Aorta (tissue), 5 donors: ENCODE measurements around the gene ZFAND2A. TPM values are rescaled to one million over a fixed set of nuclear protein-coding genes. Genes with fewer than 3 reads are reported as not detected.
"Not testable (repeated sequence)": the region's sequence is repeated elsewhere in the genome, so short reads cannot be mapped to it uniquely, and the experiment has no call there.

Experiments
- ATAC-seq: fragments of 200-7000 bp; cut with Tn5 transposase; one replicate; pipeline ENCODE4 v1.9.1; 2022; ENCODE audit warnings: moderate library complexity; ENCODE audit not compliant: low FRiP score
- DNase-seq, 2 donors: peaks; one replicate each; pipeline ENCODE4 v3.0.0-alpha.2; 2020
- H3K27ac ChIP-seq, 2 donors: one replicate each; pipeline ENCODE4 v1.5.1; 2013; ENCODE audit warnings: low read length in 2 of 2, mild to moderate bottlenecking in 2 of 2, moderate library complexity in 2 of 2, control low read depth in 1 of 2, inconsistent platforms in 1 of 2, low read depth in 1 of 2
- H3K27me3 ChIP-seq, 2 donors: one replicate each; pipeline ENCODE4 v1.6.1; 2013; ENCODE audit warnings: control low read depth in 1 of 2, low read length in 1 of 2, mild to moderate bottlenecking in 1 of 2, moderate library complexity in 1 of 2; ENCODE audit not compliant: insufficient read depth in 2 of 2, control insufficient read depth in 1 of 2
- H3K36me3 ChIP-seq, 2 donors: one replicate each; pipeline ENCODE4 v1.6.1; 2013; ENCODE audit warnings: control low read depth in 1 of 2, low read length in 1 of 2, mild to moderate bottlenecking in 1 of 2; ENCODE audit not compliant: insufficient read depth in 2 of 2, control insufficient read depth in 1 of 2
- H3K4me1 ChIP-seq, 2 donors: one replicate each; pipeline ENCODE4 v1.6.1; 2013; ENCODE audit warnings: low read length in 2 of 2, control low read depth in 1 of 2, mild to moderate bottlenecking in 1 of 2, moderate library complexity in 1 of 2; ENCODE audit not compliant: insufficient read depth in 2 of 2, control insufficient read depth in 1 of 2
- H3K4me3 ChIP-seq, 2 donors: one replicate each; pipeline ENCODE4 v1.5.1; 2013; ENCODE audit warnings: low read length in 2 of 2, control low read depth in 1 of 2, mild to moderate bottlenecking in 1 of 2
- H3K9me3 ChIP-seq: one replicate; pipeline ENCODE4 v1.6.1; 2013; ENCODE audit warnings: mild to moderate bottlenecking, low read length; ENCODE audit not compliant: control insufficient read depth
- WGBS, 2 donors: extraction: QIAGEN DNeasy Blood & Tissue Kit; methylation state at CpG; one replicate each; pipeline ENCODE4 v1.1.7; 2013; 5-methylcytosine and 5-hydroxymethylcytosine counted together
- intact Hi-C, 2 donors: fragments of 100-400 bp; cut with DNase I; formaldehyde crosslinking; loops; one replicate each; pipeline versions ENCODE4 v1.14.2 to v1.15.0; 2022
- long read RNA-seq, 2 donors: library from polyadenylated mRNA; unstranded; transcript quantifications; one replicate each; pipeline ENCODE4 v2.0.0, GENCODE V29; 2020 to 2021
- polyA plus RNA-seq, 2 donors: library from polyadenylated mRNA; stranded (reverse); fragments of 200-250 nt; gene quantifications; one replicate each; pipeline ENCODE4 v1.2.3, GENCODE V29; 2013
- total RNA-seq, 2 donors: library from RNA; stranded (reverse); fragmentation: NEBNext Ultra II Directional; extraction: Animal tissue kit (Norgen Biotek cat#: 25700); gene quantifications; one replicate each; pipeline ENCODE4 v1.2.1, GENCODE V29; 2021
- donor health status: healthy with polysubstance abuse.
- donor health status: Bipolar disorder and iron deficiency.
- donor health status: DM: no; HTN: no; CAD: no.
- donor health status: DM: no; HTN: no; CAD: no.
- donor health status: DM: yes; HTN: yes; CAD: no.

Gene ZFAND2A
- total RNA-seq (10 to 100 TPM; 18.8 to 24.8 TPM), polyA plus RNA-seq (10 to 100 TPM; 54.7 to 64.6 TPM)
- long read RNA-seq, donor 1, transcript ZFAND2A-201 (5 exons, 860 nt), result major isoform, 12 of 14 reads
- long read RNA-seq, donor 1, partial matches to known transcripts, result 0 of 14 reads
- long read RNA-seq, donor 1, other reads (novel, unspliced or antisense), result 2 of 14 reads
- long read RNA-seq, donor 2, transcript ZFAND2A-201 (5 exons, 860 nt), result major isoform, 6 of 7 reads
- long read RNA-seq, donor 2, partial matches to known transcripts, result 1 of 7 reads
- long read RNA-seq, donor 2, other reads (novel, unspliced or antisense), result 0 of 7 reads

- H3K9me3 ChIP-seq, result no peaks in the 10 kb centered on the region
- no peaks in the 10 kb centered on the region for H3K27me3 ChIP-seq
- H3K4me3 ChIP-seq, result peak within 1 kb of the TSS; percentile 73 to 98
- WGBS, 2 donors, result 0 to 1% methylated on average over 65 to 83 of the region's 83 CpGs
- peak within 1 kb of the TSS in 1 of 2 donors; percentile 83 for H3K27ac ChIP-seq
- ATAC-seq (peak; percentile 100), DNase-seq (peak; percentile 100)
- no peaks in the 10 kb centered on the region for H3K4me1 ChIP-seq
- intact Hi-C loops, result loop anchor here in 1 of 2 donors (1.0 kb wide), 1 partner anchor 22 kb away; a partner anchor contains a TSS
- peaks cover 0 to 3% of the 10 kb centered on the region in 2 donors for H3K36me3 ChIP-seq
Observed at GRCh38 chr7:1159891-1160669, at the start of gene ZFAND2A. ZFAND2A (minus strand) TSS chr7:1160196; CDS start chr7:1158212, 1,984 bp downstream.

- ATAC-seq, result no peak
- H3K27me3 ChIP-seq, result no peaks in the 10 kb centered on the region
- no peaks in the 10 kb centered on the region for H3K36me3 ChIP-seq
- DNase-seq, result no peak
- 85% methylated on average over 14 of the region's 14 CpGs for WGBS, 2 donors
- no peak overlapping the region for H3K27ac ChIP-seq
- intact Hi-C loops, result no loop called here
- no peaks in the 10 kb centered on the region for H3K9me3 ChIP-seq
- no peak overlapping the region for H3K4me3 ChIP-seq
- H3K4me1 ChIP-seq, result no peaks in the 10 kb centered on the region
Observed at GRCh38 chr7:1209097-1209496, 49.1 kb upstream of the ZFAND2A start.

GRCh38 chr7:1205742-1206141 is 45.7 kb upstream of the ZFAND2A start:
- H3K27me3 ChIP-seq, ATAC-seq, H3K4me1 ChIP-seq, H3K9me3 ChIP-seq, DNase-seq, intact Hi-C loops, H3K36me3 ChIP-seq, H3K27ac ChIP-seq, H3K4me3 ChIP-seq: not testable (repeated sequence)
- WGBS, 2 donors, result 94 to 96% methylated on average over 7 of the region's 7 CpGs

GRCh38 chr7:1204460-1205140 is 44.6 kb upstream of the ZFAND2A start:
- Histone ChIP-seq H3K27me3 (peaks cover 0 to 2% of the 10 kb centered on the region in 2 donors), H3K36me3 (no peaks in the 10 kb centered on the region), H3K4me3 (no peak overlapping the region), H3K27ac (no peak overlapping the region), H3K4me1 (no peaks in the 10 kb centered on the region), H3K9me3 (no peaks in the 10 kb centered on the region)
- intact Hi-C loops, result no loop called here
- ATAC-seq, result peak; percentile 64
- DNase-seq, result no peak
- 8 to 9% methylated on average over 19 of the region's 19 CpGs for WGBS, 2 donors

GRCh38 chr7:1202914-1203313 is 42.9 kb upstream of the ZFAND2A start:
- H3K27ac ChIP-seq, H3K4me3 ChIP-seq, ATAC-seq, H3K27me3 ChIP-seq, H3K36me3 ChIP-seq, H3K4me1 ChIP-seq, DNase-seq, H3K9me3 ChIP-seq, intact Hi-C loops: not testable (repeated sequence)
- 91 to 96% methylated on average over 6 of the region's 6 CpGs for WGBS, 2 donors

GRCh38 chr7:1201916-1202315 is 41.9 kb upstream of the ZFAND2A start:
- Histone ChIP-seq H3K27me3 (peaks cover 0 to 2% of the 10 kb centered on the region in 2 donors), H3K36me3 (no peaks in the 10 kb centered on the region), H3K4me1 (no peaks in the 10 kb centered on the region), H3K27ac (no peak overlapping the region), H3K9me3 (no peaks in the 10 kb centered on the region), H3K4me3 (no peak overlapping the region)
- ATAC-seq (no peak), DNase-seq (no peak)
- 86 to 90% methylated on average over 15 of the region's 15 CpGs for WGBS, 2 donors
- intact Hi-C loops, result no loop called here

- no peaks in the 10 kb centered on the region for H3K36me3 ChIP-seq
- no peaks in the 10 kb centered on the region for H3K4me1 ChIP-seq
- no peaks in the 10 kb centered on the region for H3K9me3 ChIP-seq
- 26 to 31% methylated on average over 19 of the region's 19 CpGs for WGBS, 2 donors
- H3K4me3 ChIP-seq, result no peak overlapping the region
- intact Hi-C loops, result no loop called here
- peaks cover 0 to 2% of the 10 kb centered on the region in 2 donors for H3K27me3 ChIP-seq
- ATAC-seq, result no peak
- no peak overlapping the region for H3K27ac ChIP-seq
- DNase-seq, result no peak
Observed at GRCh38 chr7:1200045-1200444, 40.0 kb upstream of the ZFAND2A start.

- ATAC-seq (no peak), DNase-seq (no peak)
- intact Hi-C loops, result no loop called here
- H3K27ac ChIP-seq, result no peak overlapping the region
- H3K27me3 ChIP-seq, result peaks cover 0 to 2% of the 10 kb centered on the region in 2 donors
- H3K4me3 ChIP-seq, result no peak overlapping the region
- no peaks in the 10 kb centered on the region for H3K36me3 ChIP-seq
- no peaks in the 10 kb centered on the region for H3K4me1 ChIP-seq
- 16% methylated on average over 15 of the region's 15 CpGs for WGBS, 2 donors
- no peaks in the 10 kb centered on the region for H3K9me3 ChIP-seq
Observed at GRCh38 chr7:1197997-1198625, 38.1 kb upstream of the ZFAND2A start.
